IMR-90 (cell line): ENCODE data around the gene MGAT5. TPM values are rescaled to one million over a fixed set of nuclear protein-coding genes. Genes with fewer than 3 reads are reported as not detected.

Source experiments
- ATAC-seq: fragments of 200-7000 bp; cut with Tn5 transposase; 2 replicates; pipeline ENCODE4 v1.9.1; 2020; ENCODE audit warnings: low read depth, mild to moderate bottlenecking, moderate library complexity
- BruUV-seq: library from RNA; stranded (reverse); fragments of 400-500 nt; replicated peaks from 2 replicates; lab custom pipeline; 2021; lab: Mats Ljungman, UMichigan
- CTCF ChIA-PET: fragments of 300-600 bp; formaldehyde crosslinking; extraction: SDS; loops from one replicate; lab custom pipeline; 2021; ENCODE audit warnings: antibody characterized with exemption; lab: Yijun Ruan, JAX
- POLR2A ChIA-PET: fragments of 300-600 bp; sonication (Branson Sonifier 250); formaldehyde crosslinking; loops from one replicate; lab custom pipeline; 2022; ENCODE audit warnings: antibody characterized with exemption; ENCODE audit not compliant: unreplicated experiment; lab: Charles Lee
- DNase-seq: peaks from one replicate; pipeline ENCODE4 v3.0.0; 2013
- H2AFZ ChIP-seq: replicated peaks from 2 replicates; pipeline ENCODE3; 2013; ENCODE audit warnings: low read length, mild to moderate bottlenecking; ENCODE audit not compliant: poor library complexity
- H2AK5ac ChIP-seq: 2 replicates; pipeline ENCODE4 v1.6.1; 2013; ENCODE audit warnings: low read depth, low read length, inconsistent platforms
- H2AK9ac ChIP-seq: replicated peaks from 2 replicates; pipeline ENCODE3; 2013; ENCODE audit warnings: mild to moderate bottlenecking, low read depth, low read length, moderate library complexity; ENCODE audit not compliant: poor library complexity
- H2BK120ac ChIP-seq: 2 replicates; pipeline ENCODE4 v1.6.1; 2013; ENCODE audit warnings: low read depth, low read length, inconsistent platforms
- H2BK15ac ChIP-seq: 3 replicates; pipeline ENCODE4 v1.6.1; 2013; ENCODE audit warnings: low read depth, low read length, inconsistent platforms
- H2BK20ac ChIP-seq: 2 replicates; pipeline ENCODE4 v1.6.1; 2013; ENCODE audit warnings: low read depth, mild to moderate bottlenecking, inconsistent platforms, low read length, moderate library complexity
- H2BK5ac ChIP-seq: 2 replicates; pipeline ENCODE4 v1.6.1; 2013; ENCODE audit warnings: mild to moderate bottlenecking, low read depth, low read length, inconsistent platforms; ENCODE audit not compliant: poor library complexity, severe bottlenecking
- H3K14ac ChIP-seq: replicated peaks from 2 replicates; pipeline ENCODE4 v1.6.1; 2013; ENCODE audit warnings: low read depth, low read length, inconsistent platforms
- H3K18ac ChIP-seq: 2 replicates; pipeline ENCODE4 v1.6.1; 2013; ENCODE audit warnings: low read depth, low read length, control low read depth
- H3K23ac ChIP-seq: 2 replicates; pipeline ENCODE4 v1.6.1; 2013; ENCODE audit warnings: low read depth, low read length, inconsistent platforms
- H3K27ac ChIP-seq: 2 replicates; pipeline ENCODE4 v1.5.1; 2013; ENCODE audit warnings: mild to moderate bottlenecking, control low read depth, low read length; ENCODE audit not compliant: insufficient read depth
- H3K27me3 ChIP-seq: 2 replicates; pipeline ENCODE4 v1.6.1; 2013; ENCODE audit warnings: low read length; ENCODE audit not compliant: control insufficient read depth, insufficient read depth
- H3K36me3 ChIP-seq: 2 replicates; pipeline ENCODE4 v1.6.1; 2013; ENCODE audit warnings: low read length, mixed read lengths; ENCODE audit not compliant: control insufficient read depth, insufficient read depth
- H3K4ac ChIP-seq: 2 replicates; pipeline ENCODE4 v1.6.1; 2013; ENCODE audit warnings: low read depth, low read length, inconsistent platforms
- H3K4me1 ChIP-seq: 2 replicates; pipeline ENCODE4 v1.6.1; 2013; ENCODE audit warnings: low read length, mixed read lengths; ENCODE audit not compliant: control insufficient read depth, insufficient read depth
- H3K4me2 ChIP-seq: 2 replicates; pipeline ENCODE4 v1.6.1; 2013; ENCODE audit warnings: low read depth, mild to moderate bottlenecking, control low read depth, low read length, moderate library complexity
- H3K4me3 ChIP-seq: 2 replicates; pipeline ENCODE4 v1.5.1; 2013; ENCODE audit warnings: low read depth, mild to moderate bottlenecking, control low read depth, low read length, moderate library complexity; ENCODE audit not compliant: insufficient read depth
- H3K56ac ChIP-seq: 2 replicates; pipeline ENCODE4 v1.6.1; 2013; ENCODE audit warnings: low read length, inconsistent platforms; ENCODE audit not compliant: insufficient read depth; ENCODE audit errors: extremely low read depth
- H3K79me1 ChIP-seq, 2 experiments: 2 replicates each; pipeline ENCODE4 v1.6.1; 2013; ENCODE audit warnings: low read length in 2 of 2, inconsistent platforms in 1 of 2, low read depth in 1 of 2
- H3K9ac ChIP-seq: 2 replicates; pipeline ENCODE4 v1.6.1; 2013; ENCODE audit warnings: low read depth, low read length, control low read depth
- H3K9me1 ChIP-seq: 2 replicates; pipeline ENCODE4 v1.6.1; 2013; ENCODE audit warnings: low read length, inconsistent platforms; ENCODE audit not compliant: insufficient read depth
- H3K9me3 ChIP-seq: 2 replicates; pipeline ENCODE4 v1.6.1; 2013; ENCODE audit warnings: low read length; ENCODE audit not compliant: control insufficient read depth, insufficient read depth
- H4K20me1 ChIP-seq: 2 replicates; pipeline ENCODE4 v1.6.1; 2013; ENCODE audit warnings: low read length, inconsistent platforms; ENCODE audit not compliant: insufficient read depth
- H4K5ac ChIP-seq: 2 replicates; pipeline ENCODE4 v1.6.1; 2013; ENCODE audit warnings: mild to moderate bottlenecking, low read depth, low read length, control low read depth
- H4K8ac ChIP-seq, 2 experiments: 2 replicates each; pipeline ENCODE4 v1.6.1; 2013; ENCODE audit warnings: low read depth in 2 of 2, low read length in 2 of 2, control low read depth in 1 of 2, inconsistent platforms in 1 of 2
- H4K91ac ChIP-seq: 2 replicates; pipeline ENCODE4 v1.6.1; 2013; ENCODE audit warnings: low read depth, low read length, inconsistent platforms; ENCODE audit not compliant: insufficient read depth
- BHLHE40 ChIP-seq: fragments of 150-350 bp; IDR thresholded peaks from 2 replicates; pipeline ENCODE4 v1.6.1; 2016; ENCODE audit warnings: mild to moderate bottlenecking, low read depth, low read length
- CEBPB ChIP-seq: IDR thresholded peaks from 2 replicates; pipeline ENCODE4 v1.6.1; 2012; ENCODE audit warnings: low read depth, low read length, improper control_type of control experiment
- CHD1 ChIP-seq: IDR thresholded peaks from 2 replicates; pipeline ENCODE4 v1.6.1; 2012; ENCODE audit warnings: low read depth, low read length, improper control_type of control experiment
- FOS ChIP-seq: fragments of 150-350 bp; IDR thresholded peaks from 2 replicates; pipeline ENCODE4 v1.6.1; 2016; ENCODE audit warnings: low read depth, low read length
- MAFK ChIP-seq: IDR thresholded peaks from 2 replicates; pipeline ENCODE4 v1.6.1; 2012; ENCODE audit warnings: low read depth, low read length, improper control_type of control experiment
- MAZ ChIP-seq: IDR thresholded peaks from 2 replicates; pipeline ENCODE4 v1.6.1; 2012; ENCODE audit warnings: low read depth, mild to moderate bottlenecking, low read length, improper control_type of control experiment, moderate library complexity, borderline replicate concordance
- MXI1 ChIP-seq: IDR thresholded peaks from 2 replicates; pipeline ENCODE4 v1.6.1; 2012; ENCODE audit warnings: low read depth, mild to moderate bottlenecking, low read length, moderate library complexity, borderline replicate concordance
- NFE2L2 ChIP-seq: fragments of 150-350 bp; IDR thresholded peaks from 2 replicates; pipeline ENCODE4 v1.6.1; 2016; ENCODE audit warnings: low read depth, mild to moderate bottlenecking, low read length
- POLR2A ChIP-seq: IDR thresholded peaks from 2 replicates; pipeline ENCODE4 v1.6.1; 2012; ENCODE audit warnings: mild to moderate bottlenecking, low read depth, low read length
- RAD21 ChIP-seq: IDR thresholded peaks from 2 replicates; pipeline ENCODE4 v1.6.1; 2012; ENCODE audit warnings: low read length, improper control_type of control experiment
- RCOR1 ChIP-seq: IDR thresholded peaks from 2 replicates; pipeline ENCODE4 v1.6.1; 2012; ENCODE audit warnings: mild to moderate bottlenecking, low read length, improper control_type of control experiment; ENCODE audit not compliant: insufficient replicate concordance
- RFX5 ChIP-seq: IDR thresholded peaks from 2 replicates; pipeline ENCODE4 v1.8.0; 2012; ENCODE audit warnings: low read depth, mild to moderate bottlenecking, low read length, moderate library complexity
- SMC3 ChIP-seq: fragments of 150-350 bp; IDR thresholded peaks from 2 replicates; pipeline ENCODE4 v1.6.1; 2016; ENCODE audit warnings: low read depth, mild to moderate bottlenecking, antibody characterized with exemption, low read length, moderate library complexity
- WGBS, 2 experiments: methylation state at CpG; one replicate each; pipeline versions ENCODE4 v1.1.5 to v1.1.7; 2013; ENCODE audit warnings: missing lambda C conversion rate in 2 of 2; ENCODE audit not compliant: insufficient read length in 1 of 2; ENCODE audit errors: extremely low coverage in 2 of 2; 5-methylcytosine and 5-hydroxymethylcytosine counted together
- dilution Hi-C: fragments of 300-500 bp; cut with HindIII; formaldehyde crosslinking; loops from one replicate; pipeline ENCODE4 v1.14.3; 2018; ENCODE audit warnings: low sequenced_read_pairs; ENCODE audit not compliant: unreplicated experiment
- in situ Hi-C: fragments of 300-500 bp; cut with MboI; formaldehyde crosslinking; loops from 3 replicates; pipeline ENCODE4 v1.14.3; 2019; ENCODE audit warnings: low sequenced_read_pairs, inconsistent platforms, mixed read lengths
- intact Hi-C: fragments of 100-400 bp; cut with micrococcal nuclease; formaldehyde crosslinking; loops from 2 replicates; pipeline ENCODE4 v1.10.0; 2022
- polyA plus RNA-seq, 3 experiments: library from polyadenylated mRNA; depleted of rRNA; stranded (reverse); fragments of >200 nt; gene quantifications; 2 replicates each; pipeline ENCODE4 v1.2.3, GENCODE V29; 2012; ENCODE audit warnings: low replicate concordance in 1 of 3
- total RNA-seq: library from RNA; depleted of rRNA; stranded (reverse); fragments of >200 nt; gene quantifications from 2 replicates; pipeline ENCODE4 v1.2.3, GENCODE V29; 2012
- TF ChIP-seq, protein P1 (sequence below): conservative IDR thresholded peaks from 2 replicates; pipeline ENCODE4 v1.5.1; 2012; ENCODE audit warnings: mild to moderate bottlenecking, low read depth, low read length, improper control_type of control experiment
- TF ChIP-seq, protein P2 (sequence below): fragments of 150-350 bp; IDR thresholded peaks from 2 replicates; pipeline ENCODE4 v1.6.1; 2017; ENCODE audit warnings: mild to moderate bottlenecking, antibody characterized with exemption, low read length, low read depth
- TF ChIP-seq, protein P3 (sequence below): fragments of 150-350 bp; IDR thresholded peaks from 2 replicates; pipeline ENCODE4 v1.6.1; 2016; ENCODE audit warnings: low read depth, mild to moderate bottlenecking, low read length, moderate library complexity, borderline replicate concordance

Gene MGAT5
- total and polyA plus RNA-seq, 2 of the 4 experiments (the other 2 are of a cell fraction): 22.9 to 59.9 TPM

DNA sequence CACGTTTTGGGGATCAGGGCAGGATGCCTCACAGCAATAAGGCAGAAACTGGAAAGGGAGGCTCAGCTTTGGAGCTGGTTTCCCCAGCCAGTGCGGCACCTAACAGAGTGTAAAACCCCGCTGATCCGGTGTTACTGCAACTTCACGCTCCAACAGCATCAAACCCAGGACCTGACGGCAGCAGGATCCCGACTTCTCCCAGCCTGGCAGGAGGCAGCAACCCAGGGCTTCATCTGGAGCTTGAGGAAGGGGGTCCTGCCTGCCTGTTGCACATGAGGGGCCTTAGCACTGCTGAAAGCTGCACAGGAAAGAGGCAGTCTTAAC is 209.8 kb downstream of the MGAT5 start:
- no peak overlapping the region for H4K5ac ChIP-seq
- in situ Hi-C loops: loop anchor here (5.0 kb wide), 1 partner anchor 434 kb away; no protein-coding TSS in a partner anchor
- H3K4ac ChIP-seq: no peak overlapping the region
- H3K9me3 ChIP-seq: no peaks in the 10 kb centered on the region
- no TSS peak for BruUV-seq
- H2AK9ac ChIP-seq: no peak overlapping the region
- no peak overlapping the region for H3K4me2 ChIP-seq
- H3K56ac ChIP-seq: no peak overlapping the region
- no peak overlapping the region for H3K23ac ChIP-seq
- no peak overlapping the region for H3K18ac ChIP-seq
- dilution Hi-C loops: no loop called here
- 0 out of 2 replicates have a peak, but pooled peaks cover 4% of the 10 kb centered on the region for H3K9me1 ChIP-seq
- H3K27ac ChIP-seq: no peak overlapping the region
- H3K36me3 ChIP-seq: no peaks in the 10 kb centered on the region
- H4K8ac ChIP-seq: no peak overlapping the region
- no peak overlapping the region for H2BK15ac ChIP-seq
- H3K14ac ChIP-seq: no peak overlapping the region
- no peak overlapping the region for H2AFZ ChIP-seq
- H3K9ac ChIP-seq: no peak overlapping the region
- no peak overlapping the region for H3K4me3 ChIP-seq
- intact Hi-C loops: no loop called here
- ATAC-seq (no peak), DNase-seq (no peak)
- no peak overlapping the region for H2BK5ac ChIP-seq
- no peaks in the 10 kb centered on the region for H4K20me1 ChIP-seq
- no peak overlapping the region for H2BK20ac ChIP-seq
- no peak for TF ChIP-seq MAFK
- no peak for TF ChIP-seq CHD1
- no peak for TF ChIP-seq CEBPB
- no peak for TF ChIP-seq FOS
- TF ChIP-seq BHLHE40: no peak
- TF ChIP-seq MXI1: no peak
- TF ChIP-seq POLR2A: no peak
- TF ChIP-seq SMC3: no peak
- TF ChIP-seq, protein P1, sequence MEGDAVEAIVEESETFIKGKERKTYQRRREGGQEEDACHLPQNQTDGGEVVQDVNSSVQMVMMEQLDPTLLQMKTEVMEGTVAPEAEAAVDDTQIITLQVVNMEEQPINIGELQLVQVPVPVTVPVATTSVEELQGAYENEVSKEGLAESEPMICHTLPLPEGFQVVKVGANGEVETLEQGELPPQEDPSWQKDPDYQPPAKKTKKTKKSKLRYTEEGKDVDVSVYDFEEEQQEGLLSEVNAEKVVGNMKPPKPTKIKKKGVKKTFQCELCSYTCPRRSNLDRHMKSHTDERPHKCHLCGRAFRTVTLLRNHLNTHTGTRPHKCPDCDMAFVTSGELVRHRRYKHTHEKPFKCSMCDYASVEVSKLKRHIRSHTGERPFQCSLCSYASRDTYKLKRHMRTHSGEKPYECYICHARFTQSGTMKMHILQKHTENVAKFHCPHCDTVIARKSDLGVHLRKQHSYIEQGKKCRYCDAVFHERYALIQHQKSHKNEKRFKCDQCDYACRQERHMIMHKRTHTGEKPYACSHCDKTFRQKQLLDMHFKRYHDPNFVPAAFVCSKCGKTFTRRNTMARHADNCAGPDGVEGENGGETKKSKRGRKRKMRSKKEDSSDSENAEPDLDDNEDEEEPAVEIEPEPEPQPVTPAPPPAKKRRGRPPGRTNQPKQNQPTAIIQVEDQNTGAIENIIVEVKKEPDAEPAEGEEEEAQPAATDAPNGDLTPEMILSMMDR: no peak
- no peak for TF ChIP-seq NFE2L2
- TF ChIP-seq, protein P2, sequence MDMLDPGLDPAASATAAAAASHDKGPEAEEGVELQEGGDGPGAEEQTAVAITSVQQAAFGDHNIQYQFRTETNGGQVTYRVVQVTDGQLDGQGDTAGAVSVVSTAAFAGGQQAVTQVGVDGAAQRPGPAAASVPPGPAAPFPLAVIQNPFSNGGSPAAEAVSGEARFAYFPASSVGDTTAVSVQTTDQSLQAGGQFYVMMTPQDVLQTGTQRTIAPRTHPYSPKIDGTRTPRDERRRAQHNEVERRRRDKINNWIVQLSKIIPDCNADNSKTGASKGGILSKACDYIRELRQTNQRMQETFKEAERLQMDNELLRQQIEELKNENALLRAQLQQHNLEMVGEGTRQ: no peak
- TF ChIP-seq RFX5: no peak
- TF ChIP-seq, protein P3, sequence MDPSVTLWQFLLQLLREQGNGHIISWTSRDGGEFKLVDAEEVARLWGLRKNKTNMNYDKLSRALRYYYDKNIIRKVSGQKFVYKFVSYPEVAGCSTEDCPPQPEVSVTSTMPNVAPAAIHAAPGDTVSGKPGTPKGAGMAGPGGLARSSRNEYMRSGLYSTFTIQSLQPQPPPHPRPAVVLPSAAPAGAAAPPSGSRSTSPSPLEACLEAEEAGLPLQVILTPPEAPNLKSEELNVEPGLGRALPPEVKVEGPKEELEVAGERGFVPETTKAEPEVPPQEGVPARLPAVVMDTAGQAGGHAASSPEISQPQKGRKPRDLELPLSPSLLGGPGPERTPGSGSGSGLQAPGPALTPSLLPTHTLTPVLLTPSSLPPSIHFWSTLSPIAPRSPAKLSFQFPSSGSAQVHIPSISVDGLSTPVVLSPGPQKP: no peak
- no peak for TF ChIP-seq RAD21
- TF ChIP-seq RCOR1: no peak
- no peak for TF ChIP-seq MAZ
- ChIA-PET CTCF (no interaction called here), POLR2A (no interaction called here)
- H4K91ac ChIP-seq: no peak overlapping the region
- WGBS, 2 experiments: 88% methylated on average over 4 of the region's 7 CpGs; no CpG with 5 or more reads in 1 of the 2 experiments
- H3K27me3 ChIP-seq: peaks cover 33% of the 10 kb centered on the region
- H3K79me1 ChIP-seq: no peaks in the 10 kb centered on the region
- H3K4me1 ChIP-seq: no peaks in the 10 kb centered on the region
- H2AK5ac ChIP-seq: no peak overlapping the region
- H2BK120ac ChIP-seq: no peak overlapping the region
